K562 (cell line): ENCODE results near the gene TLE3. TPM values are rescaled to one million over a fixed set of nuclear protein-coding genes. Genes with fewer than 3 reads are reported as not detected.

Experiments used
- BDP1 ChIP-seq: IDR thresholded peaks from 3 replicates; pipeline ENCODE4 v1.6.1; 2011; ENCODE audit not compliant: insufficient read length, insufficient read depth
- EP300 ChIP-seq: IDR thresholded peaks from 2 replicates; pipeline ENCODE4 v1.6.1; 2012; ENCODE audit warnings: low read length, improper control_type of control experiment
- GATA2 ChIP-seq: sonication (generic); formaldehyde crosslinking; IDR thresholded peaks from 2 replicates; pipeline ENCODE4 v1.4.0; 2020; ENCODE audit warnings: mild to moderate bottlenecking, missing genetic modification reagents
- HDAC1 ChIP-seq, 2 experiments: fragments of 450-650 bp; IDR thresholded peaks; 2 replicates each; pipeline ENCODE4 v1.6.1; 2016 to 2017; ENCODE audit warnings: inconsistent platforms in 1 of 2, mild to moderate bottlenecking in 1 of 2, moderate library complexity in 1 of 2
- JUND ChIP-seq, 2 experiments: IDR thresholded peaks; 2 replicates in 1 of 2; 3 replicates in 1 of 2; pipeline ENCODE4 v1.6.1; 2011; ENCODE audit warnings: borderline replicate concordance in 2 of 2, low read depth in 2 of 2, low read length in 2 of 2, improper control_type of control experiment in 1 of 2, missing biosample characterization in 1 of 2, missing genetic modification characterization in 1 of 2, missing genetic modification reagents in 1 of 2
- MXI1 ChIP-seq: IDR thresholded peaks from 2 replicates; pipeline ENCODE4 v1.6.1; 2011; ENCODE audit warnings: low read depth, mild to moderate bottlenecking, improper control_type of control experiment, low read length
- NFE2 ChIP-seq: IDR thresholded peaks from 2 replicates; pipeline ENCODE4 v1.6.1; 2014; ENCODE audit warnings: antibody characterized with exemption, low read depth
- RBM22 ChIP-seq: fragments of 200-400 bp; formaldehyde crosslinking; IDR thresholded peaks from 2 replicates; pipeline ENCODE4 v1.6.1; 2018; ENCODE audit warnings: low read length, low read depth; ENCODE audit not compliant: poor library complexity, severe bottlenecking
- SP1 ChIP-seq: sonication (generic); formaldehyde crosslinking; IDR thresholded peaks from 2 replicates; pipeline ENCODE4 v1.8.1; 2022; ENCODE audit warnings: mild to moderate bottlenecking, missing genetic modification reagents
- SUPT5H ChIP-seq: fragments of 450-650 bp; IDR thresholded peaks from 2 replicates; pipeline ENCODE4 v1.6.1; 2016
- ZC3H8 ChIP-seq: fragments of 450-650 bp; IDR thresholded peaks from 2 replicates; pipeline ENCODE4 v1.6.1; 2017
- ZNF124 ChIP-seq: sonication (generic); formaldehyde crosslinking; IDR thresholded peaks from 2 replicates; pipeline ENCODE4 v1.8.1; 2022; ENCODE audit warnings: missing genetic modification reagents
- ZNF274 ChIP-seq: IDR thresholded peaks from 2 replicates; pipeline ENCODE4 v1.6.1; 2011; ENCODE audit warnings: low read depth, mild to moderate bottlenecking, low read length, moderate library complexity, borderline replicate concordance
- ZNF589 ChIP-seq: fragments of 200-800 bp; sonication (Bioruptor generic); IDR thresholded peaks from 2 replicates; pipeline ENCODE4 v1.6.1; 2016; ENCODE audit warnings: low read depth, missing genetic modification characterization, missing compliant biosample characterization
- ZNF79 ChIP-seq: fragments of 250-450 bp; sonication (Bioruptor Pico); IDR thresholded peaks from 2 replicates; pipeline ENCODE4 v1.4.0; 2020; ENCODE audit warnings: low read depth, mild to moderate bottlenecking, moderate library complexity
- polyA plus RNA-seq, 8 experiments: library from polyadenylated mRNA; depleted of rRNA in 4 of 8; stranded (reverse) in 5 of 8; unstranded in 3 of 8; fragments of >200 nt; fragmentation: Nextera tagmentation in 2 of 8; fragmentation: Illumina TruSeq in 1 of 8; extraction: Ambion mirVana in 2 of 8; extraction: Trizol in 1 of 8; gene quantifications; 2 replicates each; pipeline versions ENCODE4 v1.2.1 to v1.2.3, GENCODE V29; 2011 to 2014; ENCODE audit warnings: inconsistent platforms in 1 of 8, missing spikeins in 1 of 8
- total RNA-seq, 7 experiments: library from RNA; depleted of rRNA in 6 of 7; stranded (reverse); fragments of >200 nt in 6 of 7; fragmentation: Illumina TruSeq in 2 of 7; extraction: Trizol in 2 of 7; gene quantifications; 2 replicates each; pipeline versions ENCODE4 v1.2.1 to v1.2.3, GENCODE V29; 2011 to 2021; ENCODE audit warnings: low replicate concordance in 1 of 7
- TF ChIP-seq, protein P1 (sequence below), 2 experiments: fragments of 450-650 bp in 1 of 2; IDR thresholded peaks; 2 replicates each; pipeline ENCODE4 v1.6.1; 2011 to 2017; ENCODE audit warnings: low read depth in 2 of 2, antibody characterized with exemption in 1 of 2, borderline replicate concordance in 1 of 2, low read length in 1 of 2, mild to moderate bottlenecking in 1 of 2, mixed read lengths in 1 of 2; ENCODE audit not compliant: control insufficient read depth in 1 of 2
- TF ChIP-seq, protein P2 (sequence below): sonication (generic); formaldehyde crosslinking; IDR thresholded peaks from 2 replicates; pipeline ENCODE4 v1.8.0; 2022; ENCODE audit warnings: mild to moderate bottlenecking, low read depth, missing genetic modification reagents
- TF ChIP-seq, protein P3 (sequence below): fragments of 450-650 bp; formaldehyde crosslinking; IDR thresholded peaks from 2 replicates; pipeline ENCODE4 v1.4.0; 2020; ENCODE audit warnings: mild to moderate bottlenecking, moderate library complexity
- TF ChIP-seq, protein P4 (sequence below): IDR thresholded peaks from 2 replicates; pipeline ENCODE4 v1.6.1; 2012; ENCODE audit warnings: low read depth, low read length, improper control_type of control experiment, borderline replicate concordance

The TLE3 gene
- total and polyA plus RNA-seq, 9 of the 15 experiments (the other 6 are each of a cell fraction or from before 2014, with no cell fraction given), result 1.5 to 84.2 (median 14.1) TPM

DNA sequence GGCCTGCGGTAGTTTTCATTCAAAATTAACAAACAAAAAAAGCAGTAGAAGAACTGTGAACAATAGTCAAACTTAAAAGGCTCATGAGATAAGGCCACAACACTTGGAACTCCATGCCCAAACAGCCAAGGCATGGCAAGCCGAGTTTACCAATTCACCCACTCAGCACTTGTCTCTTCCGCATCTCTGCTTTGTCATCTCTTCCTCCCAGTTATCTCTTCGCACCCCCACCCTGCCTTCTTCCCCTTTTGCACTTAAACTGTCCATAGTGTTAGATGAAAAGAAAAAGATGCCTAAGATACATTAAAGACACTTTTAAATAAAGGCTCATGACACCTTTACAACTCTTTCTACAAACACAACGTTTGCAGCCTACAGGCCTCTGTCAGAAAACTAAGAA lies 11.1 kb downstream of the TLE3 start (continued):
- TF ChIP-seq, protein P1, sequence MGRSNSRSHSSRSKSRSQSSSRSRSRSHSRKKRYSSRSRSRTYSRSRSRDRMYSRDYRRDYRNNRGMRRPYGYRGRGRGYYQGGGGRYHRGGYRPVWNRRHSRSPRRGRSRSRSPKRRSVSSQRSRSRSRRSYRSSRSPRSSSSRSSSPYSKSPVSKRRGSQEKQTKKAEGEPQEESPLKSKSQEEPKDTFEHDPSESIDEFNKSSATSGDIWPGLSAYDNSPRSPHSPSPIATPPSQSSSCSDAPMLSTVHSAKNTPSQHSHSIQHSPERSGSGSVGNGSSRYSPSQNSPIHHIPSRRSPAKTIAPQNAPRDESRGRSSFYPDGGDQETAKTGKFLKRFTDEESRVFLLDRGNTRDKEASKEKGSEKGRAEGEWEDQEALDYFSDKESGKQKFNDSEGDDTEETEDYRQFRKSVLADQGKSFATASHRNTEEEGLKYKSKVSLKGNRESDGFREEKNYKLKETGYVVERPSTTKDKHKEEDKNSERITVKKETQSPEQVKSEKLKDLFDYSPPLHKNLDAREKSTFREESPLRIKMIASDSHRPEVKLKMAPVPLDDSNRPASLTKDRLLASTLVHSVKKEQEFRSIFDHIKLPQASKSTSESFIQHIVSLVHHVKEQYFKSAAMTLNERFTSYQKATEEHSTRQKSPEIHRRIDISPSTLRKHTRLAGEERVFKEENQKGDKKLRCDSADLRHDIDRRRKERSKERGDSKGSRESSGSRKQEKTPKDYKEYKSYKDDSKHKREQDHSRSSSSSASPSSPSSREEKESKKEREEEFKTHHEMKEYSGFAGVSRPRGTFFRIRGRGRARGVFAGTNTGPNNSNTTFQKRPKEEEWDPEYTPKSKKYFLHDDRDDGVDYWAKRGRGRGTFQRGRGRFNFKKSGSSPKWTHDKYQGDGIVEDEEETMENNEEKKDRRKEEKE (IDR thresholded peaks at IDR 0.05; ENCODE audit: borderline replicate concordance in 1 of 2, control insufficient read depth in 1 of 2, low read depth in 2 of 2, low read length in 1 of 2), result no peak
- 0 out of 2 replicates have a peak, but pooled peaks have one; percentile 30 for TF ChIP-seq EP300
- no peak for TF ChIP-seq BDP1
- no peak for TF ChIP-seq SP1 (CRISPR knock-in tag)
- TF ChIP-seq JUND (IDR thresholded peaks at IDR 0.05; ENCODE audit: borderline replicate concordance, low read depth, low read length), result peak; percentile 10; the same call in 1 of the 2 replicates
- TF ChIP-seq JUND (tag; IDR thresholded peaks at IDR 0.05; ENCODE audit: borderline replicate concordance, low read depth, low read length), result no peak; the same call in 2 of the 3 replicates
- no peak for TF ChIP-seq GATA2 (CRISPR knock-in tag)
- TF ChIP-seq HDAC1 (IDR thresholded peaks at IDR 0.05), result peak in 1 of 2 experiments; percentile 18; a peak in 1 of 4 replicates
- TF ChIP-seq ZC3H8, result no peak
- TF ChIP-seq, protein P2, sequence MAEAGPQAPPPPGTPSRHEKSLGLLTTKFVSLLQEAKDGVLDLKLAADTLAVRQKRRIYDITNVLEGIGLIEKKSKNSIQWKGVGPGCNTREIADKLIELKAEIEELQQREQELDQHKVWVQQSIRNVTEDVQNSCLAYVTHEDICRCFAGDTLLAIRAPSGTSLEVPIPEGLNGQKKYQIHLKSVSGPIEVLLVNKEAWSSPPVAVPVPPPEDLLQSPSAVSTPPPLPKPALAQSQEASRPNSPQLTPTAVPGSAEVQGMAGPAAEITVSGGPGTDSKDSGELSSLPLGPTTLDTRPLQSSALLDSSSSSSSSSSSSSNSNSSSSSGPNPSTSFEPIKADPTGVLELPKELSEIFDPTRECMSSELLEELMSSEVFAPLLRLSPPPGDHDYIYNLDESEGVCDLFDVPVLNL (CRISPR knock-in tag), result no peak
- no peak for TF ChIP-seq ZNF274
- TF ChIP-seq, protein P3, sequence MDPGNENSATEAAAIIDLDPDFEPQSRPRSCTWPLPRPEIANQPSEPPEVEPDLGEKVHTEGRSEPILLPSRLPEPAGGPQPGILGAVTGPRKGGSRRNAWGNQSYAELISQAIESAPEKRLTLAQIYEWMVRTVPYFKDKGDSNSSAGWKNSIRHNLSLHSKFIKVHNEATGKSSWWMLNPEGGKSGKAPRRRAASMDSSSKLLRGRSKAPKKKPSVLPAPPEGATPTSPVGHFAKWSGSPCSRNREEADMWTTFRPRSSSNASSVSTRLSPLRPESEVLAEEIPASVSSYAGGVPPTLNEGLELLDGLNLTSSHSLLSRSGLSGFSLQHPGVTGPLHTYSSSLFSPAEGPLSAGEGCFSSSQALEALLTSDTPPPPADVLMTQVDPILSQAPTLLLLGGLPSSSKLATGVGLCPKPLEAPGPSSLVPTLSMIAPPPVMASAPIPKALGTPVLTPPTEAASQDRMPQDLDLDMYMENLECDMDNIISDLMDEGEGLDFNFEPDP (CRISPR knock-in tag), result no peak
- TF ChIP-seq RBM22, result no peak
- peak; percentile 86 for TF ChIP-seq NFE2
- TF ChIP-seq ZNF124 (CRISPR knock-in tag), result no peak
- TF ChIP-seq, protein P4, sequence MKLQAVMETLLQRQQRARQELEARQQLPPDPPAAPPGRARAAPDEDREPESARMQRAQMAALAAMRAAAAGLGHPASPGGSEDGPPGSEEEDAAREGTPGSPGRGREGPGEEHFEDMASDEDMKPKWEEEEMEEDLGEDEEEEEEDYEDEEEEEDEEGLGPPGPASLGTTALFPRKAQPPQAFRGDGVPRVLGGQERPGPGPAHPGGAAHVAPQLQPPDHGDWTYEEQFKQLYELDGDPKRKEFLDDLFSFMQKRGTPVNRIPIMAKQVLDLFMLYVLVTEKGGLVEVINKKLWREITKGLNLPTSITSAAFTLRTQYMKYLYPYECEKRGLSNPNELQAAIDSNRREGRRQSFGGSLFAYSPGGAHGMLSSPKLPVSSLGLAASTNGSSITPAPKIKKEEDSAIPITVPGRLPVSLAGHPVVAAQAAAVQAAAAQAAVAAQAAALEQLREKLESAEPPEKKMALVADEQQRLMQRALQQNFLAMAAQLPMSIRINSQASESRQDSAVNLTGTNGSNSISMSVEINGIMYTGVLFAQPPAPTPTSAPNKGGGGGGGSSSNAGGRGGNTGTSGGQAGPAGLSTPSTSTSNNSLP, result no peak
- TF ChIP-seq ZNF79, result no peak
- TF ChIP-seq MXI1, result no peak
- no peak for TF ChIP-seq SUPT5H
- TF ChIP-seq ZNF589 (CRISPR knock-in tag), result no peak
